T-helper 17 cell (primary cell): ENCODE results near the gene S100A13. TPM values are rescaled to one million over a fixed set of nuclear protein-coding genes. Genes with fewer than 3 reads are reported as not detected.
A peak's percentile ranks its signal among the peaks of the same experiment; 100 is the strongest.
"Not testable (repeated sequence)": the region's sequence is repeated elsewhere in the genome, so short reads cannot be mapped to it uniquely, and the experiment has no call there.

Experiments
- ATAC-seq: fragments of 150-1000 bp; cut with Tn5 transposase; 2 replicates; pipeline ENCODE4 v1.10.0; 2021; ENCODE audit warnings: mild to moderate bottlenecking, moderate library complexity
- DNase-seq, 3 donors: peaks; one replicate each; pipeline versions ENCODE4 v3.0.0 to v3.0.0-alpha.2; 2020 to 2021
- H3K9me3 ChIP-seq: one replicate; pipeline ENCODE4 v1.7.0; 2013; ENCODE audit warnings: low read length, mild to moderate bottlenecking; ENCODE audit not compliant: control insufficient read depth, poor library complexity, severe bottlenecking
- H3K27ac Mint-ChIP-seq: one replicate; pipeline ENCODE4 v1.8.0; 2022; ENCODE audit warnings: mild to moderate bottlenecking, moderate library complexity, mixed read lengths
- H3K27me3 Mint-ChIP-seq: one replicate; pipeline ENCODE4 v1.8.0; 2022; ENCODE audit warnings: mixed read lengths
- H3K36me3 Mint-ChIP-seq: one replicate; pipeline ENCODE4 v1.8.0; 2022; ENCODE audit warnings: low read depth, mixed read lengths
- H3K4me1 Mint-ChIP-seq: one replicate; pipeline ENCODE4 v1.8.0; 2022; ENCODE audit warnings: mild to moderate bottlenecking, mixed read lengths
- H3K4me3 Mint-ChIP-seq: one replicate; pipeline ENCODE4 v1.8.0; 2022; ENCODE audit warnings: mild to moderate bottlenecking, moderate library complexity, mixed read lengths
- total RNA-seq, 4 donors: library from RNA in 2 of 4; stranded (reverse) in 2 of 4; gene quantifications; one replicate each; pipeline ENCODE4 v1.2.3 and lab custom pipeline; 2022 to 2026

S100A13 gene
- total RNA-seq, 2 donors from 2014 or later, result 3.1 to 4.6 TPM

DNA sequence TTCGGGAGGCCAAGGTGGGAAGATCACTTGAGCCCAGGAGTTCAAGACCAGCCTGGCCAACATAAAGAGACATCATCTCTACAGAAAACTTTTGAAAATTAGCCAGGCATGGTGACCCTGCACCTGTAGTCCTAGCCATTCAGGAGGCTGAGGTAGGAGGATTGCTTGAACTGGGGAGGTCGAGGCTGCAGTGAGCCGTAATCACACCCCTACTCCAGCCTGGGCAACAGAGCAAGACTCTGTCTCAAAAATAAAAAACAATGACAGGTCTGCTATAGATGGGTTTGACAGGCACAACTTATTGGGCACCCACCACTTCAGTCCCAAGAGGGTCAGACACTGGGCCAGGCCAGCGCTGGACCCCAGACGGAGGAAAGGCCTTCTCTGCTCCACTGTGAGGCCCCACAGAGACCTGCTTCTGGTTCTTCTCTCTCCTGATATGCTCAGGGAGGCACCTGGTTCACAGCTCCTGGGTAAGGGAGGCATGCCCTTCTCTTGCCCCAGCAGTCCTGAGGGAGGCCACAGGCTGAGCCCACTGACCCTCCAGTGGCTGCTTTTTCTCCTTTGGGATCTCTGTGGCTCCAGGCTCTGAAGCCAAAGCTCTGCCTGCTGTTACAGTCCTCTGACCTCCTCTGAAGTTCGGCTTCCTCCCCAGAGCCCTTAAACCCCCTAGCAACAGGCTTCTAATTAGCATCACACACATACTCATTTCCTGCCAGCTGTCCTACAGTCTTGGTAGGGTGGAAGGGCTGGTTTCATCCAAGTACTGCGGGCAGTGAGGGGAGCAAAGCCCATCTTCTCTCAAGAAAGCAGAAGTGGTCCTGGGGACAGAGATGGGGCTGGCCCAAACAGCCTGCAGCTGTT is 28.8 kb downstream of the S100A13 start:
- Mint-ChIP-seq H3K36me3 (peaks cover 2% of the 10 kb centered on the region), H3K4me3 (no peak overlapping the region), H3K4me1 (peaks cover 27% of the 10 kb centered on the region), H3K27ac (peak overlapping the region; percentile 81), H3K27me3 (no peaks in the 10 kb centered on the region)
- no peak for DNase-seq
- H3K9me3 ChIP-seq, result no peaks in the 10 kb centered on the region
- ATAC-seq, result peak; percentile 89

DNA sequence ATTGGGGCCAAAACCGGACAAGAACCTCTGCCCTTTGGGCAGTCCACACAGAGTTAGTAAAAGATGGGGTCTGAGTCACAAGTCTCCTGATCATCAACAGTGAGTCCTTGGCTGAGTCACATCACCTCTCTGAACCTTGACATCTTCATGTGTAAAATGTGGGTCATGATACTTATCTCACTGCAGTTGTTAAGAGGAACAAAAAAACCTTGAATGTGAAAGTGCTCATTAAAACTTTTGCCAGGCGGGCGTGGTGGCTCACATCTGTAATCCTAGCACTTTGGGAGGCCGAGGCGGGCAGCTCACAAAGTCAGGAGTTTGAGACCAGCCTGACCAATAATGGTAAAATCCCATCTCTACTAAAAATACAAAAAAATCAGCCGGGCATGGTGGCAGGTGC is 30.1 kb downstream of the S100A13 start:
- peak overlapping the region; percentile 5 for H3K4me3 Mint-ChIP-seq
- peaks cover 24% of the 10 kb centered on the region for H3K4me1 Mint-ChIP-seq
- ATAC-seq (peak; percentile 59), DNase-seq (no peak)
- no peaks in the 10 kb centered on the region for H3K27me3 Mint-ChIP-seq
- no peaks in the 10 kb centered on the region for H3K9me3 ChIP-seq
- peak overlapping the region; percentile 81 for H3K27ac Mint-ChIP-seq
- H3K36me3 Mint-ChIP-seq, result peaks cover 2% of the 10 kb centered on the region

DNA sequence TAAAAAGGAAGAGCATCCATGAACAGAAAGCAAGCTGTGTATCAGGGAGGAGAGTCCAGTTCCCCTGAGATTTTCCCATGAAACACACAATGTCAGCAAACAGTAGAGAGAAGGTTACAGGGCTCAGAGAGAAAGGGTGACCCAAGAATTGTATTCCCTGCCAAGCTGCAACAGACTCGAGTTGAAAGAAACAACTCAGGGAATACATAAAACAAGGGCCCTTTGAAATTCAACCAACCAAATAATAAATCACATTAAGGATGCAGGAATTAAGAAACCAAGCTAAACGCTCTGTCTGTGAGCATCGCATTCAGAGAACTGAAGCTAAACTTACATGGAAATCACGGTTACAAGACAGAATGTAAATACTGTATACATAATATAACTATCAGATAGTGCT is 34.6 kb downstream of the S100A13 start:
- H3K27me3 Mint-ChIP-seq, result no peaks in the 10 kb centered on the region
- peaks cover 2% of the 10 kb centered on the region for H3K36me3 Mint-ChIP-seq
- no peak for ATAC-seq
- no peaks in the 10 kb centered on the region for H3K9me3 ChIP-seq
- DNase-seq, result no peak
- H3K4me3 Mint-ChIP-seq, result no peak overlapping the region
- no peak overlapping the region for H3K27ac Mint-ChIP-seq
- peaks cover 16% of the 10 kb centered on the region for H3K4me1 Mint-ChIP-seq

GRCh38 chr1:153588482-153588881 is 38.8 kb downstream of the S100A13 start:
- no peak for DNase-seq
- peaks cover 6% of the 10 kb centered on the region for H3K27me3 Mint-ChIP-seq
- ATAC-seq, result no peak
- H3K9me3 ChIP-seq, result no peaks in the 10 kb centered on the region
- no peak overlapping the region for H3K4me3 Mint-ChIP-seq
- no peak overlapping the region for H3K27ac Mint-ChIP-seq
- no peaks in the 10 kb centered on the region for H3K4me1 Mint-ChIP-seq
- H3K36me3 Mint-ChIP-seq, result no peaks in the 10 kb centered on the region

GRCh38 chr1:153588033-153588432 is 39.3 kb downstream of the S100A13 start:
- not testable (repeated sequence) for H3K4me3 Mint-ChIP-seq, H3K27ac Mint-ChIP-seq, H3K4me1 Mint-ChIP-seq, ATAC-seq, H3K27me3 Mint-ChIP-seq, DNase-seq, H3K36me3 Mint-ChIP-seq, H3K9me3 ChIP-seq

DNA sequence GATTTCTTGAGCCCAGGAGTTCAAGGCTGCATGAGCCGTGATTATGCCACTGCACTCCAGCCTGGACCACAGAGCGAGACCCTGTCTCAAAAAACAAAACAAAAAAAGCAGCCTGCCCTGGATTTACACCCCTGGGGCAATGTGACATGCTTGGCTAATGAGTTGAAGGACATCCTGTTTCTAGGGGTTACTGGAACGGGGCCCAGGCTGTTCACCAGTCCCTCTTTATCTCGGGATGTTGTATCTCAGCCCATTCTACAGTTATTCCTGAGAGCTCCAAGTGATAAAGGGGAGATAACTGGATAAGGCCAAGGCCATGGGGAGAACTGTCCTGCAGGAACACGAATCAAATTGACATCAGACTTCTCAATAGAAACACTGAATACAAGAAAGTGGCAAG is 40.0 kb downstream of the S100A13 start:
- Mint-ChIP-seq H3K27ac (no peak overlapping the region), H3K4me3 (no peak overlapping the region), H3K4me1 (no peaks in the 10 kb centered on the region), H3K36me3 (no peaks in the 10 kb centered on the region), H3K27me3 (peaks cover 6% of the 10 kb centered on the region)
- ATAC-seq (no peak), DNase-seq (no peak)
- H3K9me3 ChIP-seq, result no peaks in the 10 kb centered on the region

DNA sequence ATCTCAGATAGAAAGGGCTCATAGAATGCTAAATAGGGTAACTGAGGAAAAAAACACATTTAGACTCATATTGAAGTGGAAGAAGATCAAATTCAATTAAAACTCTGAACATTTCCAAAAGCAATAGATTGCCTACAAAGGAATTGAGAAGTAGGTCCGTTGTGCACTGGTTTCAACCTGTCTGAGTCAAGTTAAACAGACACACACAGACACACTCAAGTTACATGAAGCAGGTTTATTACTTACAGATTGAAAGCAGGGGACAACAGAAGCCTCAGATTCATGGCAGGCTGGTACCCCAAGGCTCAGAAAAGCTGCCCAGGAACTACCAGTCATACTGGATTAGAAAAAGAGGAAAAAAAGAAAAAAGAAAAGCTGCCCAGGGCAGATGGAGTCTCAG is 41.0 kb downstream of the S100A13 start:
- H3K9me3 ChIP-seq, result no peaks in the 10 kb centered on the region
- Mint-ChIP-seq H3K36me3 (no peaks in the 10 kb centered on the region), H3K27me3 (peaks cover 6% of the 10 kb centered on the region), H3K4me1 (no peaks in the 10 kb centered on the region), H3K27ac (peak overlapping the region; percentile 32), H3K4me3 (no peak overlapping the region)
- no peak for DNase-seq
- no peak for ATAC-seq

DNA sequence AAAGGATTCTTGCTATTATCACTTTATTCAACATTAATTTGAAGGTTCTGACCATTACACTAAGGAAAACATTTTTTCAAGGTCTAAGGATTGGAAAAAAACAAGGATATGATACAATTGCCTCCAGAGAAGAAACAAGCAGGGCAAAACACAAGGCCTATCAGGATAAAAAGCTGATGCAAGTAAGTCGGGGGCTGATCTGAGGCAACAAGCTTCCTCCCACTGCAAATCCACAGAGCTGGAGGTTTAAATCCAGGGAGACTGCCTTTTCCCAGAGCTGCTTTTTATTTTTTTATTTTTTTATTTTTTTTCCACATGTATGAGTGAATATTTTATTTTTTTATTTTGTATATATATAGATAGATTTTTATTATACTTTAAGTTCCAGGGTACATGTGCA is 42.3 kb downstream of the S100A13 start:
- DNase-seq, result no peak
- Mint-ChIP-seq H3K27me3 (peaks cover 6% of the 10 kb centered on the region), H3K4me3 (no peak overlapping the region), H3K36me3 (no peaks in the 10 kb centered on the region), H3K27ac (no peak overlapping the region), H3K4me1 (no peaks in the 10 kb centered on the region)
- H3K9me3 ChIP-seq, result no peaks in the 10 kb centered on the region
- no peak for ATAC-seq

DNA sequence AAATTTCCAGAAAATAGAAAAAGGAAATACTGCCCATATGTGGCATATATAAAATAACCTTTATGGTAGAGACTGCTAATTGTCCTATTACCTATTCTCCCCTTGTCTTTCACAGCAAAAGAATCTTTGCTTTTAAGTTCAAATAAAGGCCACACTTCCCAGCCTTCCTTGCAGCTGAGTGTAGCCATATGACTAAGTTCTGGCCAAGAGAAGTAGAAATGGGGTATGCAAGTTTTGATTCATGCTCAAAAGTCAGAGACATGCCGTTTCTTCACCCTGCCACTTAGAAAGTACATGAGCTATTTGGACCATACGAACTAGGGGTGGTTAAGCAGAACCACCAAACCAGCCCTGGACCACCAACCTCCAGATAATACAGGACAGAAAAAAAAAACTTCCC is 43.3 kb downstream of the S100A13 start:
- H3K4me3 Mint-ChIP-seq, result no peak overlapping the region
- no peaks in the 10 kb centered on the region for H3K4me1 Mint-ChIP-seq
- peaks cover 12% of the 10 kb centered on the region for H3K27me3 Mint-ChIP-seq
- H3K36me3 Mint-ChIP-seq, result no peaks in the 10 kb centered on the region
- H3K27ac Mint-ChIP-seq, result no peak overlapping the region
- no peaks in the 10 kb centered on the region for H3K9me3 ChIP-seq
- DNase-seq (no peak), ATAC-seq (no peak)

- ATAC-seq, H3K4me3 Mint-ChIP-seq, DNase-seq, H3K9me3 ChIP-seq, H3K4me1 Mint-ChIP-seq, H3K27ac Mint-ChIP-seq, H3K36me3 Mint-ChIP-seq: not testable (repeated sequence)
- peaks cover 16% of the 10 kb centered on the region for H3K27me3 Mint-ChIP-seq
Measured at GRCh38 chr1:153583514-153583913, 43.8 kb downstream of the S100A13 start.

GRCh38 chr1:153582836-153583235 is 44.5 kb downstream of the S100A13 start:
- H3K4me3 Mint-ChIP-seq, H3K27ac Mint-ChIP-seq, H3K36me3 Mint-ChIP-seq, H3K9me3 ChIP-seq, ATAC-seq, DNase-seq, H3K4me1 Mint-ChIP-seq: not testable (repeated sequence)
- H3K27me3 Mint-ChIP-seq, result peaks cover 23% of the 10 kb centered on the region

GRCh38 chr1:153578936-153579335 is 48.4 kb downstream of the S100A13 start:
- no peak overlapping the region for H3K27ac Mint-ChIP-seq
- H3K27me3 Mint-ChIP-seq, result peaks cover 23% of the 10 kb centered on the region
- ATAC-seq (no peak), DNase-seq (no peak)
- no peaks in the 10 kb centered on the region for H3K9me3 ChIP-seq
- H3K4me3 Mint-ChIP-seq, result no peak overlapping the region
- H3K4me1 Mint-ChIP-seq, result peaks cover 6% of the 10 kb centered on the region
- H3K36me3 Mint-ChIP-seq, result peaks cover 3% of the 10 kb centered on the region

DNA sequence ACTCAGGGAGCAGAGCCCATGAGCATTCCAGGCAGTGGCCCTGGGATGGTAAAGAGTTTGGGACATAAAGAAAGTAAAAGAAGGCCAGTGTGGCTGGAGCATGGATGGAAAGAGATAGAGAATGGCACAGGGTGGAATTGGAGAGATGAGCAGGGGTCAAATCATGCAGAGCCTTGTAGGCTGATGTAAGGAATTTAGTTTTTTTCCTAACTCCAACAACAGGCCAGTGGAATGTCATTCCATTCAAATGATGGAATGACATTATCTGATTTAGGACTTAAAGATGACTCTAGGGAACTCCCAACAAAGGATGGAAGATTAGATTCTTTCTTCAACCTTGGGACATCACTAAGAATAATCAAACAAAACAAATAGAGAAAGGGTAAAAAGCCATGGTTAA is 48.8 kb downstream of the S100A13 start:
- H3K27ac Mint-ChIP-seq, result no peak overlapping the region
- H3K9me3 ChIP-seq, result no peaks in the 10 kb centered on the region
- H3K4me3 Mint-ChIP-seq, result no peak overlapping the region
- peaks cover 6% of the 10 kb centered on the region for H3K4me1 Mint-ChIP-seq
- peaks cover 3% of the 10 kb centered on the region for H3K36me3 Mint-ChIP-seq
- DNase-seq, result no peak
- no peak for ATAC-seq
- peaks cover 22% of the 10 kb centered on the region for H3K27me3 Mint-ChIP-seq

- Mint-ChIP-seq H3K27me3 (peaks cover 22% of the 10 kb centered on the region), H3K4me3 (no peak overlapping the region), H3K4me1 (peaks cover 12% of the 10 kb centered on the region), H3K36me3 (peaks cover 3% of the 10 kb centered on the region), H3K27ac (no peak overlapping the region)
- H3K9me3 ChIP-seq, result no peaks in the 10 kb centered on the region
- ATAC-seq (no peak), DNase-seq (no peak)
Measured at GRCh38 chr1:153577624-153578051, 49.7 kb downstream of the S100A13 start.
